Vagina (tissue), 2 donors: ENCODE data around the gene PSME2.

Experiments used
- CTCF ChIP-seq, 3 experiments: fragments of 450-650 bp in 2 of 3; fragments of 200-600 bp in 1 of 3; sonication (generic) in 1 of 3; IDR thresholded peaks; one replicate each; pipeline ENCODE4 v1.5.1; 2017 to 2019; ENCODE audit warnings: antibody characterized with exemption in 3 of 3, mild to moderate bottlenecking in 2 of 3, moderate library complexity in 2 of 3
- POLR2A ChIP-seq, 2 donors: fragments of 450-650 bp; IDR thresholded peaks; one replicate each; pipeline ENCODE4 v1.6.1; 2017; ENCODE audit warnings: antibody characterized with exemption in 2 of 2, mild to moderate bottlenecking in 2 of 2, moderate library complexity in 2 of 2
- POLR2AphosphoS5 ChIP-seq, 2 donors: sonication (generic); formaldehyde crosslinking; IDR thresholded peaks; one replicate each; pipeline ENCODE4 v1.9.0; 2017; ENCODE audit warnings: antibody characterized with exemption in 2 of 2, mild to moderate bottlenecking in 2 of 2, low read depth in 1 of 2; ENCODE audit not compliant: insufficient read depth in 1 of 2

DNA sequence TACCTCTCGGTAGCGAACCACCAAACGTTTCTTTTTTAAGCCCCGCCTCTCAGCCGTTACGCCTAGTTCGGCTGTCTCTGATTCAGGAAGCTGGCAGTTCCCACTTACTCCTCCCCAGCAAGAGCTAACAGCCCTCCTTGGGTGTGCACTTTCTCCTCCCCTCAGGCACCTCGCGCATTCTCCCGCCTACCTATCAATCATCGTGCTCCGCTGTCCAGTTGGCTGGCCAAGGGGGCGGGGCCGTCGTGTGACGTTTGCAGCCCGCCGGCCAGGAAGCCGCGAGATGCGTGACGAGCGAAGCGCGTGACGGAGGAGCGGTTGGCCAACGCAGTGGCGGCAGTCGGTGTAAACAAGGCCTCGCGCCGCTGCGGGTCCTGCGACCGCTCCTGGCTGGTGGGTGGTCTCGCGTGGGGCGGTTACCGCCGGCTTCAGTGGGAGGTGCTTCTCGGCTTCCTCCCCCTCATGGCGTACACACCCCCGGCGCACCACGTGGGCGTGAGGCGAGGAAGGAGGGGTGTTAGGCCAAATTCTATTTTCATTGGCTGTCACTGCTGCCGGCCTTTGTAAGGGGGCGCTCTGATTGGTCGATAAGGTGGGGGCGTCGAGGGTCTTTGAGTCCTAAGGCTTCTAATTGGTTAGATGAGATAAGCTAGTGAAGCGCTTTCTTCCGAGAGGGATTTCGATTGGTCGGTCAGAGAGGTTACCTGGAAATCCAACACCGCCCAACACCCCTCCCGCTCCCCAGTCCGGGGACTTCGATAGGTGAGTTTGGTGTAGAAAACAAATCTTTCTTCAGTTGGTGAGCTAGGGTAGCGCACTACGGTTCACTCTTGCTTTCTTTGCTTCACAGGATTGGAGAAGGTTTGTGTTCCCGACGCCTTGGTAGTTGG lies 31.6 kb downstream of the PSME2 start, which contains the start of the genes DCAF11 and NRL:
- TF ChIP-seq CTCF (IDR thresholded peaks at IDR 0.05) (no peak), POLR2A (IDR thresholded peaks at IDR 0.05) (no peak), POLR2AphosphoS5 (IDR thresholded peaks at IDR 0.05; ENCODE audit: insufficient read depth in 1 of 2, low read depth in 1 of 2) (peak; percentile 84 to 96)
